ENCODE data around the gene ATP1B3. TPM values are rescaled to one million over a fixed set of nuclear protein-coding genes. Genes with fewer than 3 reads are reported as not detected.
A peak's percentile ranks its signal among the peaks of the same experiment; 100 is the strongest.
"Not testable (repeated sequence)": the region's sequence is repeated elsewhere in the genome, so short reads cannot be mapped to it uniquely, and the experiment has no call there.

The ATP1B3 gene
- polyA plus RNA-seq, 1 of the 3 experiments (the other 2 are of a cell fraction): 86.3 TPM

DNA sequence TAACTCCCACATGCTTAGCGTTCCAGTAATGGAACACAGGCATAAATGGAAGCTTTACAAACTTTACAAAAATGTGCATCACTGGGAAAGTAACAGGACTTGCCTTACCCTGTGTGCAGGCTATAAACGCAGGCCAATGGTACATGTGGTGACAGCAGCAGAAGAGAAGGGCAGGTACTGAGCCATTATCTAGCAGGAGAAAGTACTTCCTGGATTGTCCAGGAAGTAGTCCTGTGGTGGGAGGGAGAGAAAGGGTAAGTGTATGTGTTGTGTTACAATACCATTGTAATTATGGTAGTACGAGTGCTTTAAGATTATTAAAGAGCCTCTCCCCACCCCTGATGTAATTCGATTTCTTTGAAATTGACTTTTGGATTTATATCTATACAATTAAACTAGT, 5.3 kb downstream of the ATP1B3 start:
- Histone ChIP-seq H3K9me2 (no peaks in the 10 kb centered on the region), H3K27ac (ENCODE audit: low read depth in 2 of 2, low read length in 1 of 2) (no peak overlapping the region), H3K79me2 (ENCODE audit: insufficient read depth) (peaks cover 98% of the 10 kb centered on the region), H3K4me2 (no peak overlapping the region), H2AFZ (ENCODE audit: low read depth) (no peak overlapping the region), H4K20me1 (ENCODE audit: insufficient read depth) (peaks cover 13% of the 10 kb centered on the region; the same call in 1 of the 2 replicates), H3F3A (replicated peaks; ENCODE audit: insufficient read depth) (peaks cover 4% of the 10 kb centered on the region), H3K36me3 (replicated peaks in 1 of 2; ENCODE audit: control insufficient read depth in 1 of 2, insufficient read depth in 2 of 2, low read length in 1 of 2) (peaks cover 0 to 6% of the 10 kb centered on the region in 2 experiments), H3K9me3 (no peaks in the 10 kb centered on the region), H3K9ac (no peak overlapping the region), H3K27me3 (ENCODE audit: insufficient read depth) (no peaks in the 10 kb centered on the region), H3K4me1 (ENCODE audit: control insufficient read depth in 1 of 2, insufficient read depth in 2 of 2, low read depth in 1 of 2, low read length in 1 of 2) (peaks cover 0 to 11% of the 10 kb centered on the region in 2 experiments; a peak in 3 of 4 replicates), H3K4me3 (ENCODE audit: low read depth in 2 of 2, low read length in 1 of 2) (no peak overlapping the region)
- TF ChIP-seq GABPA (IDR thresholded peaks at IDR 0.05; ENCODE audit: low read depth) (peak; percentile 65), YY1 (IDR thresholded peaks at IDR 0.05; ENCODE audit: low read depth) (no peak)
- ChIA-PET POLR2A (no interaction called here), CTCF (interaction anchor here (1.2 kb wide), 1 partner anchor 521 kb away, joined by 4 read pairs; no protein-coding TSS in a partner anchor)
- 93% methylated on average over 4 of the region's 4 CpGs for WGBS (ENCODE audit: low lambda C conversion rate)
- DNase-seq: no peak

DNA sequence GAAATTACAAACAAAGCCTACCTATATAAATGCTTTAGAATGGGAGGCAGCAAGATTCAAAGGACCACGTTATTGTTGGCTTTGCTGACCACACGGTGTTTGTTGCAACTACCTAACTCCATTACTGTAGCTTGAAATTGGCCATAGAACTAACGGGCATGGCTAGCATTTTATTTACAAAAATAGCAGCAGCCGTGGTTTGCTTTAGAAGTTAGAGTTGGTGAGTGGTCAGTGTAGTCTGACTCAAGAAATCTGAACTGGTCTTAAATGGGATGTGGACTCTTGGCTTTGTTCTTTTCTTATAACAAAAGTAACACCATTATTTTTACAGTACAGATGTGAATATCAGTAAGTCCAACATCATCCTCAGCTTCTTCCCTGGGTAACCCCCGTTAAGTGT, 10.6 kb downstream of the ATP1B3 start:
- WGBS (ENCODE audit: low lambda C conversion rate): 94% methylated on average over 5 of the region's 5 CpGs
- H4K20me1 ChIP-seq (ENCODE audit: insufficient read depth): no peaks in the 10 kb centered on the region
- no peak overlapping the region for H3K27ac ChIP-seq (ENCODE audit: low read depth in 2 of 2, low read length in 1 of 2)
- H3F3A ChIP-seq (replicated peaks; ENCODE audit: insufficient read depth): no peaks in the 10 kb centered on the region
- no peak overlapping the region for H2AFZ ChIP-seq (ENCODE audit: low read depth)
- H3K27me3 ChIP-seq (ENCODE audit: insufficient read depth): no peaks in the 10 kb centered on the region
- no peaks in the 10 kb centered on the region; a peak in 1 of 4 replicates for H3K4me1 ChIP-seq (ENCODE audit: control insufficient read depth in 1 of 2, insufficient read depth in 2 of 2, low read depth in 1 of 2, low read length in 1 of 2)
- no peak overlapping the region for H3K4me3 ChIP-seq (ENCODE audit: low read depth in 2 of 2, low read length in 1 of 2)
- DNase-seq: no peak
- no peak overlapping the region for H3K9ac ChIP-seq
- ChIA-PET POLR2A (interaction anchor here (1.6 kb wide), 1 partner anchor 10 kb away, joined by 3 read pairs; no protein-coding TSS in a partner anchor), CTCF (interaction anchor here (1.3 to 1.8 kb wide), 2 partner anchors 9 to 12 kb away, joined by 4 to 7 read pairs; no protein-coding TSS in a partner anchor)
- peaks cover 0 to 6% of the 10 kb centered on the region in 2 experiments for H3K36me3 ChIP-seq (replicated peaks in 1 of 2; ENCODE audit: control insufficient read depth in 1 of 2, insufficient read depth in 2 of 2, low read length in 1 of 2)
- TF ChIP-seq SMC3 (IDR thresholded peaks at IDR 0.05; ENCODE audit: low read depth, low read length) (no peak), CHD2 (IDR thresholded peaks at IDR 0.05; ENCODE audit: low read length, partially characterized antibody) (no peak), MEF2A (IDR thresholded peaks at IDR 0.05; ENCODE audit: borderline replicate concordance, low read depth) (no peak), EP300 (IDR thresholded peaks at IDR 0.05; ENCODE audit: borderline replicate concordance in 1 of 2, low read depth in 1 of 2, low read length in 1 of 2) (no peak), FOXJ3 (CRISPR knock-in tag; IDR thresholded peaks at IDR 0.05) (no peak)
- TF ChIP-seq, protein P1, sequence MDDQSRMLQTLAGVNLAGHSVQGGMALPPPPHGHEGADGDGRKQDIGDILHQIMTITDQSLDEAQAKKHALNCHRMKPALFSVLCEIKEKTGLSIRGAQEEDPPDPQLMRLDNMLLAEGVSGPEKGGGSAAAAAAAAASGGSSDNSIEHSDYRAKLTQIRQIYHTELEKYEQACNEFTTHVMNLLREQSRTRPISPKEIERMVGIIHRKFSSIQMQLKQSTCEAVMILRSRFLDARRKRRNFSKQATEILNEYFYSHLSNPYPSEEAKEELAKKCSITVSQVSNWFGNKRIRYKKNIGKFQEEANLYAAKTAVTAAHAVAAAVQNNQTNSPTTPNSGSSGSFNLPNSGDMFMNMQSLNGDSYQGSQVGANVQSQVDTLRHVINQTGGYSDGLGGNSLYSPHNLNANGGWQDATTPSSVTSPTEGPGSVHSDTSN (IDR thresholded peaks at IDR 0.05): no peak
- TF ChIP-seq, protein P2, sequence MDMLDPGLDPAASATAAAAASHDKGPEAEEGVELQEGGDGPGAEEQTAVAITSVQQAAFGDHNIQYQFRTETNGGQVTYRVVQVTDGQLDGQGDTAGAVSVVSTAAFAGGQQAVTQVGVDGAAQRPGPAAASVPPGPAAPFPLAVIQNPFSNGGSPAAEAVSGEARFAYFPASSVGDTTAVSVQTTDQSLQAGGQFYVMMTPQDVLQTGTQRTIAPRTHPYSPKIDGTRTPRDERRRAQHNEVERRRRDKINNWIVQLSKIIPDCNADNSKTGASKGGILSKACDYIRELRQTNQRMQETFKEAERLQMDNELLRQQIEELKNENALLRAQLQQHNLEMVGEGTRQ (IDR thresholded peaks at IDR 0.05; ENCODE audit: borderline replicate concordance, low read depth, low read length): no peak
- TF ChIP-seq, protein P3, sequence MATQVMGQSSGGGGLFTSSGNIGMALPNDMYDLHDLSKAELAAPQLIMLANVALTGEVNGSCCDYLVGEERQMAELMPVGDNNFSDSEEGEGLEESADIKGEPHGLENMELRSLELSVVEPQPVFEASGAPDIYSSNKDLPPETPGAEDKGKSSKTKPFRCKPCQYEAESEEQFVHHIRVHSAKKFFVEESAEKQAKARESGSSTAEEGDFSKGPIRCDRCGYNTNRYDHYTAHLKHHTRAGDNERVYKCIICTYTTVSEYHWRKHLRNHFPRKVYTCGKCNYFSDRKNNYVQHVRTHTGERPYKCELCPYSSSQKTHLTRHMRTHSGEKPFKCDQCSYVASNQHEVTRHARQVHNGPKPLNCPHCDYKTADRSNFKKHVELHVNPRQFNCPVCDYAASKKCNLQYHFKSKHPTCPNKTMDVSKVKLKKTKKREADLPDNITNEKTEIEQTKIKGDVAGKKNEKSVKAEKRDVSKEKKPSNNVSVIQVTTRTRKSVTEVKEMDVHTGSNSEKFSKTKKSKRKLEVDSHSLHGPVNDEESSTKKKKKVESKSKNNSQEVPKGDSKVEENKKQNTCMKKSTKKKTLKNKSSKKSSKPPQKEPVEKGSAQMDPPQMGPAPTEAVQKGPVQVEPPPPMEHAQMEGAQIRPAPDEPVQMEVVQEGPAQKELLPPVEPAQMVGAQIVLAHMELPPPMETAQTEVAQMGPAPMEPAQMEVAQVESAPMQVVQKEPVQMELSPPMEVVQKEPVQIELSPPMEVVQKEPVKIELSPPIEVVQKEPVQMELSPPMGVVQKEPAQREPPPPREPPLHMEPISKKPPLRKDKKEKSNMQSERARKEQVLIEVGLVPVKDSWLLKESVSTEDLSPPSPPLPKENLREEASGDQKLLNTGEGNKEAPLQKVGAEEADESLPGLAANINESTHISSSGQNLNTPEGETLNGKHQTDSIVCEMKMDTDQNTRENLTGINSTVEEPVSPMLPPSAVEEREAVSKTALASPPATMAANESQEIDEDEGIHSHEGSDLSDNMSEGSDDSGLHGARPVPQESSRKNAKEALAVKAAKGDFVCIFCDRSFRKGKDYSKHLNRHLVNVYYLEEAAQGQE (IDR thresholded peaks at IDR 0.05; ENCODE audit: low read depth, low read length): no peak
- H3K9me2 ChIP-seq: no peaks in the 10 kb centered on the region
- no peaks in the 10 kb centered on the region for H3K9me3 ChIP-seq
- H3K4me2 ChIP-seq: no peak overlapping the region
- H3K79me2 ChIP-seq (ENCODE audit: insufficient read depth): peaks cover 90% of the 10 kb centered on the region

DNA sequence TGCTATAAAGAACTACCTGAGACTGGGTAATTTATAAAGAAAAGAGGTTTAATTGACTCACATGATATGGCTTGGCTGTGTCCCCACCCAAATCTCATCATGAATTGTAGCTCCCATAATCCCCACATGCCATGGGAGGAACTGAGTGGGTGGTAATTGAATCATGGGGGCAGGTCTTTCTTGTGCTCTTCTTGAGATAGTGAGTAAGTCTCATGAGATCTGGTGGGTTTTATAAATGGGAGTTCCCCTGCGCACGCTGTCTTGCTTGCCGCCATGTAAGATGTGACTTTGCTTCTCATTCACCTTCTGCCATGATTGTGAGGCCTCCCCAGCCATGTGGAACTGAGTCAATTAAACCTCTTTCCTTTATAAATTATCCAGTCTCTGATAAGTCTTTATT, 12.1 kb downstream of the ATP1B3 start:
- peaks cover 90% of the 10 kb centered on the region for H3K79me2 ChIP-seq (ENCODE audit: insufficient read depth)
- CTCF ChIA-PET; H3K4me3 ChIP-seq (ENCODE audit: low read depth in 2 of 2, low read length in 1 of 2); POLR2A ChIA-PET; H2AFZ ChIP-seq (ENCODE audit: low read depth); H3K9ac ChIP-seq; H3K4me1 ChIP-seq (ENCODE audit: control insufficient read depth in 1 of 2, insufficient read depth in 2 of 2, low read depth in 1 of 2, low read length in 1 of 2); H3K27ac ChIP-seq (ENCODE audit: low read depth in 2 of 2, low read length in 1 of 2); H3K36me3 ChIP-seq (replicated peaks in 1 of 2; ENCODE audit: control insufficient read depth in 1 of 2, insufficient read depth in 2 of 2, low read length in 1 of 2); H3K9me3 ChIP-seq; H3K9me2 ChIP-seq; H3K4me2 ChIP-seq; H3F3A ChIP-seq (replicated peaks; ENCODE audit: insufficient read depth); H3K27me3 ChIP-seq (ENCODE audit: insufficient read depth); DNase-seq; H4K20me1 ChIP-seq (ENCODE audit: insufficient read depth): not testable (repeated sequence)
- WGBS (ENCODE audit: low lambda C conversion rate): 96% methylated on average over 3 of the region's 3 CpGs

Measured in SK-N-SH (cell line).